HG02970 (cell line): ENCODE results near the gene SURF2.
"Not testable (repeated sequence)": the region's sequence is repeated elsewhere in the genome, so short reads cannot be mapped to it uniquely, and the experiment has no call there.

Experiments used
- ATAC-seq: cut with Tn5 transposase; IDR thresholded peaks from one replicate; pipeline ENCODE4 v1.9.1; 2021; ENCODE audit warnings: mild to moderate bottlenecking, moderate library complexity, moderate number of reproducible peaks; ENCODE audit not compliant: unreplicated experiment, low FRiP score

The SURF2 gene

GRCh38 chr9:133356391-133357091 lies at the start of gene SURF2, which contains the start of gene SURF1:
TSS of gene SURF2 (plus strand) at chr9:133356550. CDS start at chr9:133356593, 43 bp downstream.
TSS of gene SURF1 (minus strand) at chr9:133356487. CDS start at chr9:133356453, 34 bp downstream.
- peak; percentile 67 for ATAC-seq

- ATAC-seq: no peak
Measured at GRCh38 chr9:133307301-133307700, 49.0 kb upstream of the SURF2 start.

- ATAC-seq: no peak
Measured at GRCh38 chr9:133309608-133310007, 46.7 kb upstream of the SURF2 start.

GRCh38 chr9:133315997-133316396 lies 40.4 kb upstream of the SURF2 start:
- ATAC-seq: no peak

- ATAC-seq: not testable (repeated sequence)
Measured at GRCh38 chr9:133317551-133317950, 38.8 kb upstream of the SURF2 start.

- no peak for ATAC-seq
Measured at GRCh38 chr9:133320421-133320881, 35.9 kb upstream of the SURF2 start.

- ATAC-seq: no peak
Measured at GRCh38 chr9:133321411-133321935, 34.9 kb upstream of the SURF2 start.

GRCh38 chr9:133322701-133323100 lies 33.6 kb upstream of the SURF2 start:
- no peak for ATAC-seq

- ATAC-seq: no peak
Measured at GRCh38 chr9:133323211-133323610, 33.1 kb upstream of the SURF2 start.

- no peak for ATAC-seq
Measured at GRCh38 chr9:133323991-133324703, 32.2 kb upstream of the SURF2 start.

GRCh38 chr9:133327021-133327420 lies 29.3 kb upstream of the SURF2 start:
- ATAC-seq: not testable (repeated sequence)

- no peak for ATAC-seq
Measured at GRCh38 chr9:133327834-133328484, 28.4 kb upstream of the SURF2 start.

GRCh38 chr9:133329306-133330156 lies 26.8 kb upstream of the SURF2 start:
- ATAC-seq: not testable (repeated sequence)

GRCh38 chr9:133331221-133331620 lies 25.1 kb upstream of the SURF2 start:
- no peak for ATAC-seq

- no peak for ATAC-seq
Measured at GRCh38 chr9:133331641-133332380, 24.5 kb upstream of the SURF2 start.

GRCh38 chr9:133332381-133332730 lies 24.0 kb upstream of the SURF2 start:
- ATAC-seq: no peak

GRCh38 chr9:133333011-133333410 lies 23.3 kb upstream of the SURF2 start:
- ATAC-seq: no peak

- ATAC-seq: no peak
Measured at GRCh38 chr9:133333566-133333965, 22.8 kb upstream of the SURF2 start.

GRCh38 chr9:133334161-133334560 lies 22.2 kb upstream of the SURF2 start:
- ATAC-seq: no peak
